WTC11 (cell line): Measurements from ENCODE around the gene PRKG2. TPM values are rescaled to one million over a fixed set of nuclear protein-coding genes. Genes with fewer than 3 reads are reported as not detected.

Experiments
- ATAC-seq: fragments of 200-7000 bp; cut with Tn5 transposase; 2 replicates; pipeline ENCODE4 v1.10.0; 2021; ENCODE audit warnings: mild to moderate bottlenecking, moderate library complexity
- CTCF ChIA-PET: fragments of 300-600 bp; sonication (Branson Sonifier 250); formaldehyde crosslinking; loops from one replicate; lab custom pipeline; 2021; ENCODE audit warnings: antibody characterized with exemption; lab: Charles Lee
- POLR2A ChIA-PET: fragments of 350-600 bp; sonication (Branson Sonifier 250); formaldehyde crosslinking; loops from one replicate; lab custom pipeline; 2021; ENCODE audit warnings: antibody characterized with exemption; lab: Charles Lee
- DNase-seq: peaks from one replicate; pipeline ENCODE4 v3.0.0; 2021; ENCODE audit warnings: low spot score
- H3K27ac Mint-ChIP-seq: 2 replicates; pipeline ENCODE4 v1.8.0; 2021; ENCODE audit warnings: mixed read lengths
- H3K27me3 Mint-ChIP-seq: 2 replicates; pipeline ENCODE4 v1.8.0; 2021; ENCODE audit warnings: low read depth, mild to moderate bottlenecking, moderate library complexity, mixed read lengths
- H3K36me3 Mint-ChIP-seq: 2 replicates; pipeline ENCODE4 v1.8.0; 2021; ENCODE audit warnings: mixed read lengths
- H3K4me1 Mint-ChIP-seq: 2 replicates; pipeline ENCODE4 v1.8.0; 2022; ENCODE audit warnings: mixed read lengths
- H3K4me3 Mint-ChIP-seq: 2 replicates; pipeline ENCODE4 v1.8.0; 2021; ENCODE audit warnings: mild to moderate bottlenecking, moderate library complexity, mixed read lengths
- H3K9me3 Mint-ChIP-seq: 2 replicates; pipeline ENCODE4 v1.8.0; 2021; ENCODE audit warnings: mixed read lengths
- E2F1 ChIP-seq: sonication (generic); formaldehyde crosslinking; IDR thresholded peaks from 2 replicates; pipeline ENCODE4 v1.8.0; 2022; ENCODE audit warnings: mild to moderate bottlenecking, missing genetic modification reagents
- E2F5 ChIP-seq: sonication (generic); formaldehyde crosslinking; IDR thresholded peaks from 2 replicates; pipeline ENCODE4 v1.8.1; 2022; ENCODE audit warnings: mild to moderate bottlenecking, moderate library complexity, missing genetic modification reagents
- FOXJ3 ChIP-seq: sonication (generic); formaldehyde crosslinking; IDR thresholded peaks from 2 replicates; pipeline ENCODE4 v1.9.0; 2021; ENCODE audit warnings: missing genetic modification reagents, mild to moderate bottlenecking, borderline replicate concordance
- JAZF1 ChIP-seq: fragments of 250-450 bp; sonication (Bioruptor Pico); IDR thresholded peaks from 2 replicates; pipeline ENCODE4 v1.9.0; 2021; ENCODE audit warnings: moderate library complexity, mild to moderate bottlenecking, inconsistent platforms
- SOX15 ChIP-seq: fragments of 250-450 bp; sonication (Bioruptor Pico); IDR thresholded peaks from 2 replicates; pipeline ENCODE4 v1.9.0; 2021; ENCODE audit warnings: mild to moderate bottlenecking
- TP53 ChIP-seq: sonication (generic); formaldehyde crosslinking; IDR thresholded peaks from 2 replicates; pipeline ENCODE4 v1.8.1; 2023; ENCODE audit warnings: mild to moderate bottlenecking, missing genetic modification reagents
- USF2 ChIP-seq: sonication (generic); formaldehyde crosslinking; IDR thresholded peaks from 2 replicates; pipeline ENCODE4 v1.8.1; 2023; ENCODE audit warnings: mild to moderate bottlenecking, missing genetic modification reagents, moderate library complexity
- ZNF121 ChIP-seq: sonication (generic); formaldehyde crosslinking; IDR thresholded peaks from 2 replicates; pipeline ENCODE4 v1.8.0; 2023; ENCODE audit warnings: missing genetic modification reagents
- ZNF263 ChIP-seq: sonication (generic); formaldehyde crosslinking; IDR thresholded peaks from 2 replicates; pipeline ENCODE4 v1.8.1; 2022; ENCODE audit warnings: low read depth, mild to moderate bottlenecking, moderate library complexity, missing genetic modification reagents
- total RNA-seq: library from RNA; stranded (reverse); gene quantifications from 3 replicates; pipeline ENCODE4 v1.2.3, GENCODE V29; 2021
- TF ChIP-seq, protein P1 (sequence below): fragments of 250-450 bp; sonication (Bioruptor Pico); IDR thresholded peaks from 2 replicates; pipeline ENCODE4 v1.9.0; 2021; ENCODE audit warnings: mild to moderate bottlenecking
- TF ChIP-seq, protein P2 (sequence below): fragments of 250-450 bp; sonication (Bioruptor Pico); IDR thresholded peaks from 2 replicates; pipeline ENCODE4 v2.1.2; 2022; ENCODE audit warnings: mild to moderate bottlenecking, moderate library complexity
- TF ChIP-seq, protein P3 (sequence below): sonication (generic); formaldehyde crosslinking; conservative IDR thresholded peaks from 2 replicates; pipeline ENCODE4 v1.8.1; 2023; ENCODE audit warnings: mild to moderate bottlenecking, low read depth, missing genetic modification reagents, moderate library complexity

Gene PRKG2
- total RNA-seq, 1 experiment from 2014 or later = 2.7 TPM

GRCh38 chr4:81038636-81039350 is 176.2 kb downstream of the PRKG2 start:
- Mint-ChIP-seq H3K4me1 (peaks cover 27% of the 10 kb centered on the region), H3K27ac (no peak overlapping the region), H3K9me3 (no peaks in the 10 kb centered on the region), H3K27me3 (peaks cover 6% of the 10 kb centered on the region; the same call in 1 of the 2 replicates), H3K36me3 (no peaks in the 10 kb centered on the region), H3K4me3 (no peak overlapping the region)
- ChIA-PET POLR2A (no interaction called here), CTCF (interaction anchor here (0.7 to 4.2 kb wide), 7 partner anchors 8 to 818 kb away, joined by 3 to 39 read pairs (median 8); partner anchors contain the start of gene BMP3)
- TF ChIP-seq E2F5 = no peak
- TF ChIP-seq ZNF121 (CRISPR knock-in tag) = no peak
- TF ChIP-seq, protein P1, sequence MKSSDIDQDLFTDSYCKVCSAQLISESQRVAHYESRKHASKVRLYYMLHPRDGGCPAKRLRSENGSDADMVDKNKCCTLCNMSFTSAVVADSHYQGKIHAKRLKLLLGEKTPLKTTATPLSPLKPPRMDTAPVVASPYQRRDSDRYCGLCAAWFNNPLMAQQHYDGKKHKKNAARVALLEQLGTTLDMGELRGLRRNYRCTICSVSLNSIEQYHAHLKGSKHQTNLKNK (CRISPR knock-in tag) = no peak
- no peak for TF ChIP-seq TP53 (CRISPR knock-in tag)
- no peak for TF ChIP-seq FOXJ3
- TF ChIP-seq E2F1 (CRISPR knock-in tag) = no peak
- TF ChIP-seq ZNF263 (CRISPR knock-in tag) = no peak
- TF ChIP-seq SOX15 (CRISPR knock-in tag) = no peak
- TF ChIP-seq USF2 (CRISPR knock-in tag) = no peak
- TF ChIP-seq, protein P2, sequence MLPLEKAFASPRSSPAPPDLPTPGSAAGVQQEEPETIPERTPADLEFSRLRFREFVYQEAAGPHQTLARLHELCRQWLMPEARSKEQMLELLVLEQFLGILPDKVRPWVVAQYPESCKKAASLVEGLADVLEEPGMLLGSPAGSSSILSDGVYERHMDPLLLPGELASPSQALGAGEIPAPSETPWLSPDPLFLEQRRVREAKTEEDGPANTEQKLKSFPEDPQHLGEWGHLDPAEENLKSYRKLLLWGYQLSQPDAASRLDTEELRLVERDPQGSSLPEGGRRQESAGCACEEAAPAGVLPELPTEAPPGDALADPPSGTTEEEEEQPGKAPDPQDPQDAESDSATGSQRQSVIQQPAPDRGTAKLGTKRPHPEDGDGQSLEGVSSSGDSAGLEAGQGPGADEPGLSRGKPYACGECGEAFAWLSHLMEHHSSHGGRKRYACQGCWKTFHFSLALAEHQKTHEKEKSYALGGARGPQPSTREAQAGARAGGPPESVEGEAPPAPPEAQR (CRISPR knock-in tag) = no peak
- TF ChIP-seq, protein P3, sequence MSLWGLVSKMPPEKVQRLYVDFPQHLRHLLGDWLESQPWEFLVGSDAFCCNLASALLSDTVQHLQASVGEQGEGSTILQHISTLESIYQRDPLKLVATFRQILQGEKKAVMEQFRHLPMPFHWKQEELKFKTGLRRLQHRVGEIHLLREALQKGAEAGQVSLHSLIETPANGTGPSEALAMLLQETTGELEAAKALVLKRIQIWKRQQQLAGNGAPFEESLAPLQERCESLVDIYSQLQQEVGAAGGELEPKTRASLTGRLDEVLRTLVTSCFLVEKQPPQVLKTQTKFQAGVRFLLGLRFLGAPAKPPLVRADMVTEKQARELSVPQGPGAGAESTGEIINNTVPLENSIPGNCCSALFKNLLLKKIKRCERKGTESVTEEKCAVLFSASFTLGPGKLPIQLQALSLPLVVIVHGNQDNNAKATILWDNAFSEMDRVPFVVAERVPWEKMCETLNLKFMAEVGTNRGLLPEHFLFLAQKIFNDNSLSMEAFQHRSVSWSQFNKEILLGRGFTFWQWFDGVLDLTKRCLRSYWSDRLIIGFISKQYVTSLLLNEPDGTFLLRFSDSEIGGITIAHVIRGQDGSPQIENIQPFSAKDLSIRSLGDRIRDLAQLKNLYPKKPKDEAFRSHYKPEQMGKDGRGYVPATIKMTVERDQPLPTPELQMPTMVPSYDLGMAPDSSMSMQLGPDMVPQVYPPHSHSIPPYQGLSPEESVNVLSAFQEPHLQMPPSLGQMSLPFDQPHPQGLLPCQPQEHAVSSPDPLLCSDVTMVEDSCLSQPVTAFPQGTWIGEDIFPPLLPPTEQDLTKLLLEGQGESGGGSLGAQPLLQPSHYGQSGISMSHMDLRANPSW (CRISPR knock-in tag) = no peak
- TF ChIP-seq JAZF1 (CRISPR knock-in tag) = no peak
- ATAC-seq (no peak), DNase-seq (no peak)

Other genes starting within 250 kb of the PRKG2 start
- 0.53 to 0.55 TPM (median 0.55 TPM) in 3 replicates for gene BMP3, start 184.5 kb downstream of the PRKG2 start, total RNA-seq